ENCODE measurements around the gene GLRX5. TPM values are rescaled to one million over a fixed set of nuclear protein-coding genes. Genes with fewer than 3 reads are reported as not detected.

Gene GLRX5
- polyA plus RNA-seq (2013, experiment 1 of 2; ENCODE audit: insufficient read length): 51.6 TPM
- 53.2 TPM for polyA plus RNA-seq (2013, experiment 2 of 2; ENCODE audit: insufficient read length)

GRCh38 chr14:95534299-95535225 lies at the start of gene GLRX5:
Gene GLRX5, plus strand, starts transcription at chr14:95535050. Its CDS starts 40 bp downstream, at chr14:95535090.
- peak; percentile 100 for DNase-seq

- DNase-seq: no peak
Observed at GRCh38 chr14:95485222-95485819, 49.5 kb upstream of the GLRX5 start.

GRCh38 chr14:95486875-95487668 lies 47.8 kb upstream of the GLRX5 start:
- DNase-seq: no peak

- no peak for DNase-seq
Observed at GRCh38 chr14:95487669-95488084, 47.2 kb upstream of the GLRX5 start.

- no peak for DNase-seq
Observed at GRCh38 chr14:95488376-95489213, 46.3 kb upstream of the GLRX5 start.

- no peak for DNase-seq
Observed at GRCh38 chr14:95489214-95490137, 45.4 kb upstream of the GLRX5 start.

- DNase-seq: no peak
Observed at GRCh38 chr14:95490138-95490509, 44.7 kb upstream of the GLRX5 start.

- no peak for DNase-seq
Observed at GRCh38 chr14:95490727-95491451, 44.0 kb upstream of the GLRX5 start.

- DNase-seq: no peak
Observed at GRCh38 chr14:95491936-95492608, 42.8 kb upstream of the GLRX5 start.

- DNase-seq: no peak
Observed at GRCh38 chr14:95493503-95493902, 41.3 kb upstream of the GLRX5 start.

GRCh38 chr14:95493976-95494375 lies 40.9 kb upstream of the GLRX5 start:
- no peak for DNase-seq

- no peak for DNase-seq
Observed at GRCh38 chr14:95494456-95494855, 40.4 kb upstream of the GLRX5 start.

- DNase-seq: no peak
Observed at GRCh38 chr14:95495076-95495475, 39.8 kb upstream of the GLRX5 start.

- DNase-seq: no peak
Observed at GRCh38 chr14:95495538-95496025, 39.3 kb upstream of the GLRX5 start.

GRCh38 chr14:95496111-95496681 lies 38.7 kb upstream of the GLRX5 start:
- peak; percentile 24 for DNase-seq

- DNase-seq: peak; percentile 58
Observed at GRCh38 chr14:95496690-95497259, 38.1 kb upstream of the GLRX5 start.

GRCh38 chr14:95497561-95498011 lies 37.3 kb upstream of the GLRX5 start:
- no peak for DNase-seq

GRCh38 chr14:95498622-95499353 lies 36.1 kb upstream of the GLRX5 start:
- DNase-seq: no peak

Data from fibroblast of skin of abdomen (primary cell).